MV-4-11 (cell line): ENCODE results near the gene AK9.
"Not testable (repeated sequence)": the region's sequence is repeated elsewhere in the genome, so short reads cannot be mapped to it uniquely, and the experiment has no call there.

Experiments used
- DNase-seq: peaks from one replicate; lab custom pipeline; 2025; lab: John Stamatoyannopoulos, UW

The AK9 gene

DNA sequence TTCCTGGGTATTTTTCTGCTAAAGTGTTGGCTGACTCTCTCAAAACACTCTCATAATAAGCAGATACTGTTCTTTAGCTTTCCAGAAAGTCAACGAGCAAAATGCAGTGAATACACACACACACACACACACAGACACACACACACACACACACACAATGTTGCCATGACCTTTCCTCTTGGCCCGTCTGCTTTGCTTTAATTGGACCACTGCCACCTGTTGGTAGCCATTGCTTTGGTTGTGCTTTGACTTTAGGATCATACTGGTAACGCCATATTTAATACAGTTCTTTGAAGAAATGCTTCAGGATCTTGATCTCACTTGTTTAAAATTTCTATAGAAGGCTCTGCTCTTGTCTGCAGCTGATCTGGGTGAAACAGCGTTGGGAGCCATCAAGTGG, 4.5 kb upstream of the AK9 start:
- DNase-seq: no peak

DNA sequence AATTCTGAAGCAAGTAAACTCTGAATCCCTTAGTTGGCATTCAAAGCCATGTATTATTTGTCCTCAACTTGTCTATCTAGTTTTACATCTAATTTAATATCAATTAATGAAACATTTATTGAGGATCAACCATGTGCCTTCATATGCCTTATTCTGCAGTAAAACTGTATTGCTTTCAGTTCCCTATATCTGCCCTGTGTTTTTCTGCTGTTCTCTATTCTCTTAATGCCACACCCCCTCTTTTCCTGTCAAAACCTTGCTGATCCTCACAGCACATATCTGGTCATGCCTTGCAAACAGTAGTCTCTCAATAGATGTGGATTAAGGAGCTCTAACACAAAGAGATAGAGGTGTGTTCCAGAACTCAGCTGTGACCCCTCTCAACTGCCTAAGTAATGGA, 2.1 kb upstream of the AK9 start:
- peak; percentile 69 for DNase-seq

DNA sequence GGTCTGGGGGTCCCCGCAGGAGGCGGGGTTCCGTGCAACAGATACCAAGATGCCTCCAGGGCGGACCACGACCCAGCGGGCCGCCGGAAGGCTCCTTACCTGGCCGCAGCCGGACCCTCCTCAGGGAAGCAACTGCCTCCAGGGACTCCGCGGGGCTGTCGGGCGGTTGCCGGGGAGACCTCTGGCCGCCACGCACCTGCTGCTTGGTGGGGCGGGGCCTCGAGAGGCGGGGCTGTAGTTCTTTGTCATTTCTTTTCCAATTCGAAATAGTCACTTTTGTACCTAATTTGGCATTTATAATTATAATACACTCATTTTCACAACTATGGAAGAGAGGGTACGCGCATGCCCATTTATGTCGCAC, 647 bp downstream of the AK9 start:
- DNase-seq: no peak

DNA sequence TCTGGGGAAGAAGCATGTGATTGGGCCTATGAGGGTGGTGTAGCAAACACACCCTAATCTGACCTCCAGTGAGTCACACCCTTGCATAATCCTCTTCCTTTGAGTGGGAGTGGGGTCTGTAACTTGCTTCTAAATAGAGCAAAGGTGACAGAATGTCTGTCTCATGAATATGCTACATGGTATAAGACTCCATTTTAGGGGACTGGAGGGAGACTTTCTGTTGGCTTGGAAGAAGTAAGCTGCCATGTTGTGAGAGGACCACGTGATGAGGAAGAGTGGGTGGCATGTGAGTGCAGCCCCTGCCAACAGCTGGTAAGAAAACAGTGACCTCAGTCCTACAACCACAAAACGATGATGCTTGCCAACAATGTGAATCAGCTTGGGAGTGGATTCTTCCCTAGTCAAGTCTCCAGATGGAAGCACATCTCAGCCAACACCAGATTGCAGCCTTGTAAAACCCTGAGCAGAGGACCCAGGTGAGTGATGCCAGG, 3.7 kb downstream of the AK9 start:
- peak; percentile 40 for DNase-seq

DNA sequence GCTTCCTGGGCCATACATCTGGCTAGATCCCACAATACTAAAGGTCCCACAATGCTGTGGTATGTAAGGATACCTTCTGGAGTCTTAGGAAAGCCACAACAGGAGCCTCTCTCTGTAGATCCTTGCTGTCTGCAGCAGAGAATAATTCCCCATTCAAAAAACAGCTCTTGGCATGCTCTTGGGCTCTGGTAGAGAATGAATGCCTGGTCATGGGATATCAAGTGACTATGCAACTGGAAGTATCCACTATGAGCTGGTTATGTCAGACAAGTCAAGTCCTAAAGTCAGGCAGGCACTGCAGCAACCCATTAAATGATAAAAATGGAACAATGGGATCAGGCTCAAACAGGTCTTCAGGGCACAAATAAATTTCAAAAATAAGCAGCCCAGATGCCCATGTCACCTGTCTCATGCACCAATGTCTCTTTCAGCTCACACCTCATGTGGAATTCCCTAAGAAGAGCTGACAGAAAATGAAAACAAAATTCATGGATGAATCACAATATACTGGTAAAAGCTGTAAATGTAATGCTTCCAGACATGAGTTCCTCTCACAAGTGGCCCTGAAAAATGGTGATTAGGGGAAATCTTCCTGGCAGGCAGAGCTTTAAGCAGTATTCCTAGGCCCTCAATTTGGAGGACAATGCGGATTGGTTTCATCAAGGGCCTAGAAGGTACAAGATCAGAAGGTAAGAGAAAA, 4.3 kb downstream of the AK9 start:
- no peak for DNase-seq

- DNase-seq: not testable (repeated sequence)
Observed at GRCh38 chr6:109678661-109679505, 12.1 kb downstream of the AK9 start.

- DNase-seq: no peak
Observed at GRCh38 chr6:109678240-109678639, 12.8 kb downstream of the AK9 start.

DNA sequence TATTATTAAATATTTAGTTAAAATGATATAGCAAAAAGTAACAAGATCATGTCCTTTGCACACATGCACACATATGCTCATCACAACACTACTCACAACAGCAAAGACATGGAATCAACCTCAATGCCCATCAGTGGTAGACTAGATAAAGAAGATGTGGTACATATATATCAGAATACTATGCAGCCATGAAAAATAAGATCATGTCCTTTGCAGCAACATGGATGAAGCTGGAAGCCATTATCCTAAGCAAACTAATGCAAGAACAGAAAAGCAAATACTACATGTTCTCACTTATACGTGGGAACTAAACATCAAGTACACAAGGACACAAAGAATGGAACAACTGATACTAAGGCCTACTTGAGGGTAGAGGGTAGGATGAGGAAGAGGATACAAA, 14.3 kb downstream of the AK9 start:
- no peak for DNase-seq

DNA sequence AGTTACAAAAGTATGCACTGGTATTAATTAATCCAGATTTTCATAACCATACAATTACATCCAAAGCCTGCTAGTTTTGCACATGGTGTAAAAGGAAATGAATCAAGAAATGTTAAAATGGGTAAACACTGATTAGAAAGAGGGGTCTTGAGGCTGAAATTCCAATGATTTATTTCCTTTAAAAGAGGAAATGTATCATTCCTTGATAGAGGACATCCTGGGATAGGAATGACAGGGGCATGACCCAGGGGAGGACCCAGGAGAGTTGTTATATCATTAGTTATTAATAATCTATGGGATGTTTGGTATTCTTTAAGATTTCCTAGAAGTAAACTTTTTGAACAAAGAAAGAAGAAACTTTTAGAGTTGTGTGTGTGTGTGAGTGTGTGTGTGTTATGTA, 18.2 kb downstream of the AK9 start:
- DNase-seq: no peak

DNA sequence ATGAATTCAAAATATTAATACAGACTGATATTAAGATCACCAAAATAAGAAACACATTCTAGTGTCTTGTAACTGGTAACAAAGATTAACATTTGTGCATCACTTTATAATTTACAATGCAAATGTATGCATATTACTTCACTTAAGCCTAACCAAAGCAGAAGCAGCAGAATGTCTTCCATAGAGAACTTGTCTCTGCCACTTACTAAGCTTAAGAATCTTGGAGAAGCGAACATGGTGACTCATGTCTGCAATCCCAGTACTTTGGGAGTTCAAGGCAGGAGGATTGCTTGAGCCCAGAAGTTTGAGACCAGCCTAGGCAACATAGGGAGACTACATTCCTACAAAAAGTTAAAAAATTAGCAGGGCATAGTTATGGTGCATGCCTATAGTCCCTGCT, 18.8 kb downstream of the AK9 start:
- no peak for DNase-seq

- DNase-seq: no peak
Observed at GRCh38 chr6:109671733-109672132, 19.3 kb downstream of the AK9 start.

- DNase-seq: no peak
Observed at GRCh38 chr6:109669811-109670210, 21.2 kb downstream of the AK9 start.

DNA sequence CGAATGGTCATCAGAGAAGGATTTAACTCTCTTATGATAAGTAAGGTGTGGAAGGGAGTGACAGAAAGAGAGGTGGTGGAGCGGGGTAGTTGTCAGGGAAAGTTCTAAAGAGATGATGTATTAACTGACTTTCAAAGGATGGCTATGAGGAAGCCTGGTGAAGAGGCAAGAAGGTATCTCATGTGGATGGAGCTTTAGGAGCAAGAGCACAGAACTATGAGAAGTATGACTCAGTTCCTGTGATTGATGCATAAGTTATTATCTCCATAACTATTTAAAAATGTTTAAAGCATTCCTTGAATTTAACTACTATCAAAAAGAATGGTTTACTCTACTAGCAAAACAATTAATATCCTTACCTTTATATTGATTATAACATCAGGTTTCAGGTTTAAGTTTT, 28.8 kb downstream of the AK9 start:
- DNase-seq: no peak

GRCh38 chr6:109660526-109661320, 30.3 kb downstream of the AK9 start:
- DNase-seq: no peak

GRCh38 chr6:109655761-109656262, 35.2 kb downstream of the AK9 start:
- DNase-seq: no peak

GRCh38 chr6:109653264-109653663, 37.7 kb downstream of the AK9 start:
- DNase-seq: no peak

- DNase-seq: no peak
Observed at GRCh38 chr6:109644131-109644530, 46.9 kb downstream of the AK9 start.

DNA sequence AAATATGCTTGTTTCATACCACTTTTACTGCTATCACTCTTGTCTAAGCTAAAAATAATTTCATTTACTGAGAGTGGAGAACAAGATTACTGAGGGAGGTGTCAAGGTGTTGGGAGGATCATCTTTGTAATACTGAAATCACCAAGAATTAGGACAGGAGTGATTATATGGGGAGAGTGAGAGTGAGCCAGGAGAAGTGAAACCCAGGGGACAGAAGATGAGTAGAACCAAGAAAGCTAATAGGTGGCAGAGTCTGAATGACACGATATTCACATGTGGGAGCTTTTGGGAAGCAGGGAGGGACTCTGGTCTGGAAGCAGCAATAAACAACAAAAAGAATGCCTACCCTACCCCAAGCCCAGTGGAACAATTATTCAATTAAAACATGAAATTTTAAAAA, 58.6 kb downstream of the AK9 start:
- no peak for DNase-seq

- DNase-seq: no peak
Observed at GRCh38 chr6:109631403-109631802, 59.6 kb downstream of the AK9 start.

GRCh38 chr6:109628158-109629000, 62.6 kb downstream of the AK9 start:
- DNase-seq: no peak

GRCh38 chr6:109626311-109626710, 64.7 kb downstream of the AK9 start:
- no peak for DNase-seq

GRCh38 chr6:109625199-109625598, 65.8 kb downstream of the AK9 start:
- no peak for DNase-seq
